T-helper 2 cell (primary cell): Measurements from ENCODE around the gene NFE2L1.
"Not testable (repeated sequence)": the region's sequence is repeated elsewhere in the genome, so short reads cannot be mapped to it uniquely, and the experiment has no call there.

Experiments used
- DNase-seq, 5 experiments: peaks; one replicate each; pipeline versions ENCODE4 v3.0.0 to v3.0.0-alpha.2; 2012 to 2022

NFE2L1 gene

DNA sequence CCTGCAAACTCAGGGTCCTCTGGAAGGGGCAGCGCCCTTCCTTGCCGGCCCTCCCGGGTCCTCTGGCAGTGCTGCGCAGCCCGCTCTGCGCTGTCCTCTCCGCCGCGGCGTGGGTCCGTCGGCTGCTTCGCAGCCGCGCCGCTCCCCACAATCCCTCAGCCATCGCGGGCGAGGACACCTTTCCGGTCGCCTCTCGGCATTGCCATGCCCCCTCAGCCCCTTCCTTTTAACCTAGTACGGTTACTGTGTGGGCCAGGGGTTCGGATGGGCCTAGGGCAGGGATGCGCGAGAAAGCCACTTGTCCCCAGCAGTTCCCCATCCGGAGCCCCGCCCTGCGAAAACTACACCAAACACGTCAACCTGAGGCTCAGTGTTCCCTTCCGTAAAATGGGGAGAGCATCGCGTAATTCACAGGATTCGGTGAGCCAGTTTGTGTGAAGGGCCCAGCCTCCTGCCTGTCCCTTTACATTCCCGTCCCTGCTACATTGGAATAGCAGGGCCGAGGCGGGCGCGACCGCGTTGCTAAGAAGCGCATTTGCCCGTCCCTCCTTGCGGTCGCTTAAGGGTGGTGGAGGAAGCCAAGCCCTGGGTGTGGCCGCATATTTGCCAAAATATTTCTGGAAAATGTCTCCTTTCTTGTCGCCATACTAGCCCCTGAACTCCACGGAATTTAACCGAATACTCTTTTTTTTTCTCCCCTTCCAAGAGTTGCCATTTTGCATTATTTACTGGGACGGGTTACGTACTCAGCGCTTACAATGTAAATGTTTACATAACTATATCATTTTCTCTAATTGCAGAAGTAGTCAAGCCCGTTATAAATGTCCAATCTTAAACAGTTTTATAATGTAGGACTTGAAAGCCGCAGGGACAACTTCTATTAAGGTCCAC lies 23.8 kb upstream of the NFE2L1 start:
- peak in 3 of 5 experiments; percentile 26 to 54 (median 44) for DNase-seq

- peak; percentile 93 to 98 (median 97) for DNase-seq
These were observed 22.9 kb upstream of the NFE2L1 start for GRCh38 chr17:48025040-48025903.

- no peak for DNase-seq
These were observed 22.2 kb upstream of the NFE2L1 start for GRCh38 chr17:48025904-48026501.

DNA sequence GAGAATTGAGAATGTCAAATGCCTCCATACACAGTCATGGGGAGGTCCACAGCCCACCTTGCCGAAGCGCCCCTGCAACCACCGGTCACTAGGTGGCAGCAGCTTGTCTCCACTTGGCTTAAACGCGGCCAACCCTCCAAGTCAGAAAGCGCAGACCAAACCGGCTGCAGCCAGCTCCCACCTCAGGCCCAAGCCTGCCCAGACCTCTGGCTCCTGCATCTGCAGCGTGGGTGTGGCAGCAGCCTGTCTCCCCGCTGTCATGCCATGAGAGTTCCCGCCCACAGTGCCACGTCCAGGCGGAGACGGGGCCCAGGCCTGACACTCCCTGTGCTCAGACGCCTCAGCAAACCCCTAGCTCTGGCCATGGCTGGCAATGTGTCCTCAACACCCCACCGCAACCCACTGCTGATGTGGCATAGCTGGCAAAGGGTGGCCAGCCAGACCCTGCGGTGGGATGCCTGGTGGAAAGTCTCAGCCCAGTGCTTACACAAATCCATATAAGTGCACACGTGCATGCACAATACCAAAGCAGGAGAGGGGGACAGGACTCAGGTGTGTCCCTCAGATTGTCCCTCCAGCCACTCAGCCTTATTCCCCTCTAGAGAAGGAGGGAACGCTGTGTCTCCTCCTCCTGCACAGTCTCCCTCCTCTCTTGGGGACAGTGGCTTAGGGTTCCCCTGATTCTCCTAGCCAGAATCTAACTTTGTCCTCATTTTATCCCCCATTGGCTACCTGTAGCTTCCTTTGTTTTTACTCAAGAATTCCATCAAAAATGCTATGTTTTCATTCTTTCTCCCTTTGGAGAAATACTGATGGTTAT lies 21.4 kb upstream of the NFE2L1 start:
- DNase-seq = peak; percentile 32 to 76 (median 59)

GRCh38 chr17:48027322-48027981 lies 20.7 kb upstream of the NFE2L1 start:
- DNase-seq = no peak

DNA sequence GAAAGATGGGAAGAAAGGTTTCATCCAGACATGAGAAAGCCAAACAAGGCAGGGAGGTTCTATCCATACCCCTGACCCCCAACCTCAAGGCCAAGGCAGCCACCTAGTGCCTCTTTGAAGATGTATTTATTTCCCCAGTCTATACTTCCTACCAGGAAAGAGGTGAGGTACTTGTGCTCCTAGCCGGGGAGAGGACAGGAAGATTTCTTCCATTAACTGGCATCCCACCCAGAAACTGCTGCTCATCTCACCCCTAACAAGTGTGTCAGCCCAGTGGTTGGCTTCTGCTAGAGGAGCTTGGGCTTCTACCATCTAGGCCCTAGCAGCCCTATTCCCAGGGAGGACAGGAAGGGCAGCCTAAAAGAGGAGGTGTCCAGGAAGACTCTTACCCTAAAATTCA lies 19.4 kb upstream of the NFE2L1 start:
- no peak for DNase-seq

GRCh38 chr17:48030531-48030930 lies 17.6 kb upstream of the NFE2L1 start:
- no peak for DNase-seq

GRCh38 chr17:48031966-48032365 lies 16.2 kb upstream of the NFE2L1 start:
- no peak for DNase-seq

DNA sequence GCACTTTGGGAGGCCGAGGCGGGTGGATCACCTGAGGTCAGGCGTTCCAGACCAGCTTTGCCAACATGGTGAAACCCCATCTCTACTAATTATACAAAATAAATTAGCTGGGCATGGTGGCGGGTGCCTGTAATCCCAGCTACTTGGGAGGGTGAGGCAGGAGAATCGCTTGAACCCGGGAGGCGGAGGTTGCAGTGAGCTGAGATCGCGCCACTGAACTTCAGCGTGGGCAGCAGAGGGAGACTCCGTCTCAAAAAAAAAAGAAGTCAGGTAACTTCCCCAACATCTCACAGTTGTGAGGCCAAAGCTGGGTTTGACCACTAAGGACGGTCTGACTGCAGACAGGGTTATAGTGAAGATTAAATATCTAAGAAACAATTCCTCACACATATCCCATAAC lies 13.4 kb upstream of the NFE2L1 start:
- not testable (repeated sequence) for DNase-seq

DNA sequence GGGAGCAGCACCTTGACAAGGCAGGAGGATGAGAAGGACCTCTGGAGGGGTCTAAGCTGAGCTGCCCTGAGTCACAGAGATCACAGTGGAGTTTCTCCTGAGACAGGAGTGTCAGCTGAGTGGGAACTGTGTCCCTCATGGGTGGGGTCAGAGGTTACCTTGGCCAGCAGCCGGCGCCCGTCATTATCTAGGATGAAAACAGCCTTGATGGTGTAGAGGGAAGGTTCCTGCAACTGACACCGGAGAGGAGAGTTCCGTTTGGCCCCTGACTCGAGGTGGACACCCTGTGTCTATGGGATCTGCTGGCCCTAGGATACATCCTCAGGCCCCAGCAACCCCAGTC lies 11.5 kb upstream of the NFE2L1 start:
- no peak for DNase-seq

DNA sequence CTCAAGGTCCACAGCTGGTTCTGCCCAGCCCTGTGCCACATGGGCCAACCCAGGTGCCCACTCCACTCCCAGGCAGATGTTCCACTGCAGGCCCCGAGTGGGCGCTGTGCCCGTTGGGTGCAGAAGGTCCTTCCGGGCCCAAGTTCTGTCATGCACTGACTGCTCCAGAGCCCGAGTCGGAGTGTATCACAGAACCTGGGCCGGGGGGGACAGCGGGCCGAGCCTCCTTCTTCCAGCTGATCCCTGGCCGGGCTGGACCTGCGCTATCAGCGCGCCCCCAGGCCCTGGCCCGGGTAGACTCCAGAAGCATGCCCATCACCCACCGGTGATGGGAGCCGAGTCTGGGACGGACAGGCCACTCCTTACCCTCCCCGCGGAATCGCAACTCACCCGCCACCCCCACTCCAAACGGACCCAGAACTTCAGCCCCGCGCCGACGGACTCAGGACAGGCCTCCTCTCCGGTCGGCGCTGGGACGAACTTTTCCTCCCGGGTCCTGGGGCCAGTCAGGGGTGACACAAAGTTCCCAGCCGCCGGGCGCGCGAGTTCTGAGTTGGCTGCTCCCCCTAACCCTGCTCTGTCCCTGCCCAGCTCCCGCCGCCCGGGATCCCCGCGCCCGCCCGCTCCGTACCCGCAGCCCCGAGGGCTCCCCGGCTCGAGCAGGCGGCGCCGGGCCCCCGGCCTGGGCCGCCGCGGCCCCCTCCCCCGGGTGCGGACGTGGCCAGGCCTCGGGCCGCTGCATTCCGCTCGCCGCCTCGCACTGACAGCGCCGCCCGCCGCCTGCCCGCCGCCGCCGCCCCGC lies 10.9 kb upstream of the NFE2L1 start, which contains the start of gene COPZ2:
TSS of gene COPZ2 (minus strand) at position 762 of the 802 bp plus-strand sequence. CDS start at position 742, 20 bp downstream.
- DNase-seq = peak; percentile 41 to 72 (median 48)

DNA sequence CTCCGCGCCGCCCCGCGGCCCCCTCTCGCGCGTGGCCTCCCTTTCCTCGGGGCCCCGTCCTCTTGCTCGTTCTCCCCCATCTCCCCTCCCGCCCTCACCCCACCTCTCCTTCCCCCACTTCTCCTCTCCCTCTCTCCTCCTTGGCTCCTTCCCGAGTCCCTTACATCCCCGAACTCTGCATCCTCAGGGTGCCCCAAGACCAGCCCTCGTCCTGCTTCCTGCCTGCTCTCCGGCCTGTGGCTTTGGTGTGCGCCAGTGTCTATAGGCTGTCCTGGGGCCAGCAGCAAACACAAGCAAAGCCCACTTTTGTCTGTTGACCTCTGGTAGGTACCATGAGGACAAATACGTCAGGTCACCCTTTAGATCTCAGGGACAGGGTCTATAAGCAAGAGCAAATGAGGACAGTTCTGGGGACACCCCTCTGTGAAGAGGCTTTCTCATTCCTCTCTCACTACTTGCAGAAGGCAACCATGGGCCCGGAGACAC lies 10.3 kb upstream of the NFE2L1 start:
- DNase-seq = no peak

DNA sequence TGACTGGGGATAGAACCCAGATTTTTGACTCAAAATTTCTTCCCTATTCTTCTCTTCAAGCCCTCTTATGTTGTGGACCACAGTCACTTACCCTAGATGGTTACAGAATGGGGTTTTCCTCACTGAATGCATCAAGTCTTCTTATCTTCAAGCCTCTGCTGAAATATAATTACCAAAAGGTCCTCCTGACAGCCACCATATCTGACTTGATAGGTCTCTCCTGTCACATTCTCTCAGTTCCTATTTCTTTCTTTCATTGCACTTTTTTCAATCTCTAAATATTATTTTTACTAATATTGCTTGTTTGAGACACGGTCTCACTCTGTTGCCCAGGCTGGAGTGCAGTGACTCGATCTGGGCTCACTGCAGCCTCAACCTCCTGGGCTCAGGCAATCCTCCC lies 9.5 kb upstream of the NFE2L1 start:
- no peak for DNase-seq

DNA sequence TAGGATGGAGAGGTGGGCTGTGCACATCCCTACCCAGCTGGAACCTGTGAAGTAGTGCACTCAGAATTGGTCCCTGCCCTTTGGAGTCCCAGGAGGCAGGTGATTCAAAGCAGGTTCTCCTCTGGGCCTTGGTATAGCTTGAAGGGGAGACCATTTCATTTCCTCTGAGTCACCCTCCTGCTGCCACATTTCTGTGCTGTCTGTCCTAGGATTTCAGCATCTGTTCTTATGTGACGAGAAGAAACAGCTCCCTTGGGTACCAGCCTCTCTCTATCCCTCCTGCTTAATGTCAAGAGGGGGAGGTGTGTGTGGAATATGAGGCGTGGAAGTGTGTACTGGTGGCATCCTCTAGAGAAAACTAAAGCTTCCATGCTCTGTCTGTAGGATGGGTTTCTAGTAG lies 5.0 kb upstream of the NFE2L1 start:
- DNase-seq = no peak

DNA sequence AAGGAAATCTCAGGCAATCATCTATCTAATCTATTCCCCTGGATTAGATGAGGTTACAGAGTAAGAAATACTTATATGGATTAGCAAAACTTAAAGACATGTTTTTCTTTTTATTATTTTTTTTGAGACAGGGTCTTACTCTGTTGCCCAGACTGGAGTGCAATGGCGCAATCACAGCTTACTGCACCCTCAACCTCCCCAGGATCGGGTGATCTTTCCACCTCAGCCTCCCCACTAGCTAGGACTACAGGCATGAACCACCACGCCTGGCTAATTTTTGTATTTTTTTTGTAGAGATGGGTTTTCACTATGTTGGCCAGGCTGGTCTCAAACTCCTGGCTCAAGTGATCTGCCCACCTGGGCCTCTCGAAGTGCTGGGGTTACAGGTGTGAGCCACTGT lies 3.3 kb upstream of the NFE2L1 start:
- no peak for DNase-seq

GRCh38 chr17:48045316-48046001 lies 2.7 kb upstream of the NFE2L1 start:
- no peak for DNase-seq

DNA sequence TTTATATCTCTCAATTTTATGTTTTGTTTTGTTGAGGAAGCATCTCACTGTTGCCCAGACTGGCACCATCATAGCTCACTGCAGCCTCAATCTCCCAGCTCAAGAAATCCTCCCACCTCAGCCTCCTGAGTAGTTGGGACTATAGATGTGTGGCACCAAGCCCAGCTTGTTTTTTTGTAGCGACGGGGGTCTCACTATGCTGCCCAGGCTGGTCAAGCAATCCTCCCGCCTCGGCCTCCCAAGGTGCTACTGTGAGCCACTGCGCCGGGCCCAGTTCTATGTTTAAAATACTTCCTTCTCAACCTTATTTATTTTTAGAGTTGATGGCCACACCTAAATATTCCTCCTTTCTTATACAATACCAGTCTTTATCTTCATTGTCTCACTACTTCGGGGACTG lies 1.9 kb upstream of the NFE2L1 start:
- DNase-seq = no peak

DNA sequence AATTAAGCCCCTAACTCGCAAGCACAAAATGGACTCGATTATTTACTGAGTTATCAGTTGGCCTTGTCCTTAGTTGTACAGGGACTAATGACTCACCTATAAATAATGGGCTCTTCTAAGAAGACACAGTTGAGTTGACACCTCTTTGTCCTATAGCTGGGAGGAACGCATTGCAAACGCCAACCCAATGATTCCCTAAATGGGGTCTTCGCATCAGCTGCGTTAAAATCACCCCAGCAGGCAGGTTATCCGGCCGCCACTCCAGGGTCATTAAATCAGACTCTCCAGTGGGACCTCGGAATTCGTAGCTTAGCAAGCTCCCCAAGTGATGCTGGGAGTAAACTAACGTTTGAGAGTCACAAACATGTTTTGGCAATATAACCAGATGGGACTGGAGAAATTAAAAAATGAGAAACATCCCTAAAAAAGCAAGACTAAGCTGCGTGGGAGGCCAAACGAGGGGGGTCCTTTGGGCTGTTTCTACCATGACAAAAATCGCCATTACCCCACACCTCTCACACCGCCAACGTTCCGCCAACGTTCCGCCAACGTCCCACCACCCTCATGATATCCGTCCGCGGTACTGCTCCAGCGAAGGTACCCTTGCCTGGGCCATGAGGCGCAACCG lies 932 bp upstream of the NFE2L1 start:
- no peak for DNase-seq

DNA sequence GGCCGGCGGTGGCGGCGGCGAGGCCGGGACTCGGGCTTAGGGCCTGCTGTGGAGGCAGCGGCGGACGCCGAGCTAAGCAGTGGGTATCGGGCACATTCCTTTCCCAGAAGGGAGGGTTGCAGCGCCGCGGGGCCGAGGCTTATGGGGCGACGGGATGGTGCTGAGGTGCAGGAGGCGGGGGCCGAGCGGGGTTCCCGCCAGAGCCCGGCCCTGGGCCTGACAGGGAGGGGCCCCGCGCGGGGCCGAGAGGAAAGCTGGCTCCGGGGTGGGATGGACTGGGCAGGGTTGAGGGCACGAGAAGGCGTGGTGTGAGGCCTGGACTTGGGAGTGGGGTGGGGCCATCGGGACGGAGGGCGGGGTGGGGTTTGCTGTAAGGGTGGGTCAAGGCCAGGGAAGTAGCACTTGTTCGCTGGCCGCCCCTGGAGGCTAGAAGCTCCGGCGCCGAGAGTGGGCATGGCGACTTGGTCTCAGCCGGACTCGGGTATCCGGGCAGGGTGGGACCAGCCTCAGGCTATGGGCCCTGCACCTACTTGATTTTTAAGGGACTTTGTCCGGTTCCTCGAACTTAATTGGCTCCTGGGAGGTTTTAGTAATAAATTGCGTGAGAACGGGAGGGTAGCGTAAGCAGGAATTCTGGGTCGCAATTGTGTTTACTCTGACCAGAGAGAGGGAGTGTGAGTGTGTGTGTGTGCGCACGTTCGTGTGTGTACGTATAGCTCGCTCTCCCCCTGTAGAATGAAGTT lies 396 bp downstream of the NFE2L1 start:
- DNase-seq = peak in 1 of 5 experiments; percentile 79
